Limb (tissue), 2 donors: Measurements from ENCODE around the gene LITAFD.
"Not testable (repeated sequence)": the region's sequence is repeated elsewhere in the genome, so short reads cannot be mapped to it uniquely, and the experiment has no call there.

Source experiments
- DNase-seq, 2 donors: peaks; one replicate each; pipeline ENCODE4 v3.0.0-alpha.2; 2016; ENCODE audit errors: extremely low spot score in 2 of 2

The LITAFD gene

GRCh38 chr16:8855972-8856371 lies 26.2 kb upstream of the LITAFD start:
- no peak for DNase-seq

GRCh38 chr16:8858994-8859912 lies 22.9 kb upstream of the LITAFD start:
- DNase-seq, result no peak

DNA sequence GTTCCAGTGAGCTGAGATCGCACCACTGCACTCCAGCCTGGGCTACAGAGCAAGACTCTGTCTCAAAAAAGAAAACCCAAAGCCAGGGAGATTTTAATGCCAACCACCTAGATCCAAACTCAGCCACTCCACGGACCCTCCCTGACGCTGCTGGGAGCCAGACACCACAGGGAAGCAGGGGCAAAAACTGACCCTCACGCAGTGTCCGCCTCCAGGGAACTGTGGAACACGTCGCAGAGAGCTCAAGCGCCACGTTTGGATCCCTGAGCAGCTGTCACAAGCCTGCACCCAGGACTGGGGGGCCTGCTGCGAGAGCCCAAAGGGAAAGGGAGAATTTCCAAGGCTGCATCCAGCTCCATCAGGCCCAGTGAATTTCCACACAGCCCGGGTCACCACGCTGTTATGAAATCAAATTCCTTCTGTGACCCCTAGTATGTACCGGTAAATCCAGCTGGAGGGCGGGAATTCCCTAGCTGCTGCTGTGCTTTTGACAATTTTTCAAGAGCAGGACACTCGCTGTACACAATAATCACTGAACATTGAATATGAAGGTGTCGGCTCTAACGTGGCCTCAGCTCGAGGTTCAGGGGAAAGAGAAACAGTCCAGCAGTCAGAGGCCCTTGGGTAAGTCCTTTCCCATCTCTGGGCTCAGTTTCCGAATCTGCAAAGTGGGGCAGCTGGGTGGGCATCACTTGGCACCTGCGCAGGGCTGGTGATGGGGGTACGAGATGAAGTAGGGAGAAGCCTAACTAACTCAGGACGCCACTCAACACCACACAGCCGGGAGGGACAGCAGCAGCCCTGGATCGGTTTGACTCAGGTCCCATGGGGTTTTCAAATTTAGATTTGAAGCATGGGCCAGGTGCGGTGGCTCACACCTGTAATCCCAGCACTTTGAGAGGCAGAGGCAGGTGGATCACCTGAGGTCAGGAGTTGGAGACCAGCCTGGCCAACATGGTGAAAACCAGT lies 22.0 kb upstream of the LITAFD start:
- DNase-seq, result no peak

DNA sequence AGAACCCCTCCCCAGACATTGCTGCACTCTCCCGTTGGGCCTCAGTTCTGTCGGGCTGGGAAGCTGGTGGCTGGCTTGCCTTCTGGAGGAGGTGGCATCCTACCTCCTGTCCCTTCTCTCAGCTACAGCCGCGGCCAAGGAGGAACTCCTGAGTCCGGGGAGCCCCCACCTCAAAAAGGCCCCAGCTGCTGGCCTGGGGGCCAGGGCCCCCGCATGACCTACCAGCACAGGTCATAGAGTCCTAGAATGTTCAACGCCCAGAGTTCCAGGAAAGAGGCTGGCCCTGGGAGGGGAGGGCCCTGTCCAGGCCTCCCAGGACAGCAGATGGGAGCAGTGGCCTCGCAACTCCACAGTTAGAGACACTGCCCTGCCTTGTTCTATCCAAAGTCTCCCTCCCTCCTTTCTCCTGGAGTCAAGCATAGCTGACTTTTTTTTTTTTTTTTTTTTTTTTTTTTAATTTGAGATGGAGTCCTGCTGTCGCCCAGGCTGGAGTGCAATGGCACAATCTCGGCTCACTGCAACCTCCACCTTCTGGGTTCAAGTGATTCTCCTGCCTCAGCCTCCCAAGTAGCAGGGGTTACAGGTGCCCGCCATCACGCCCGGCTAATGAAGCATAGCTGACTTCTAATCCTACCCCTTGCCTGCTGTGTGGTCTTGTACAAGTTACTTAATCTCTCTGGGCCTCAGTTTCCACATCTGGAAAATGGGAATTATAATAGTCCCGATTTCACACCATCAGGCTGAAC lies 20.4 kb upstream of the LITAFD start:
- DNase-seq, result no peak

DNA sequence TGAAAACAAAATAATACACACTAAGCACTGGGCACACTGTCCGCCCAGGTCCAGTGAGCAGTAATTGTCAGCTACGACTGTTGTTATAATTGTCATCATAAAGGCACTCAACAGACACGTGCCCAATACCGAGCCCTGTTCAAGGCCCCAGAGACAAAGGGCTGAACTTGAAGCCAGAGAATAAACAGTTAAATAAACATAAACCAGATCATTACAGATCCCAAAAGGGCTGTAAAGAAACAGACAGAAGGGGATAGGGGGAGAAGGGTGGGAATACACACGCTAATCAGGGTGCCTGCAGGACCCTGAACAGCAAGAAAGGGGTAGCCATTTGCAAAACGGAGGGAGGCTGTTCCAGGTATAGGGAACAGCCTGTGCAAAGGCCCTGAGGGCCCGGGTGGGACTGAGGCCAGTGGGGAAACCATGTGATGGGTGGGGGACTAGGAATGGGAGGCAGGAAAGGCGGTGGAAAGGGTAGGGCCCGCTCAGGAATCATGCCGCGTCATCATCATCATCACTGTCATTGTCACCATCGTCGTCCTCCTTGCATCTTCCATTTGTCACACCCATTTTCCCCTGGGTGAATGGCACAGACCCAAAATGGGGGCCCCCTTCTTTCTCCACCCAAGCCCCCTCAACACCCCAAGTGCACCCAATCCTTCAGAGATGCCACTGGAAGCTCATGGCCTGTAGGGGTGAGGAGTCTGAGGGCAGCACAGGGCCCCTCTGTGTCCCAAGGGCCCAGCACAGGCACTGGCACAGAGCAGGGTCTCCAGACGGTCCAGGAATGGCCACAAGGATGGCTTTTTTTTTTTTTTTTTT lies 19.6 kb upstream of the LITAFD start:
- DNase-seq, result no peak

- DNase-seq, result no peak
Observed at GRCh38 chr16:8863594-8864424, 18.3 kb upstream of the LITAFD start.

DNA sequence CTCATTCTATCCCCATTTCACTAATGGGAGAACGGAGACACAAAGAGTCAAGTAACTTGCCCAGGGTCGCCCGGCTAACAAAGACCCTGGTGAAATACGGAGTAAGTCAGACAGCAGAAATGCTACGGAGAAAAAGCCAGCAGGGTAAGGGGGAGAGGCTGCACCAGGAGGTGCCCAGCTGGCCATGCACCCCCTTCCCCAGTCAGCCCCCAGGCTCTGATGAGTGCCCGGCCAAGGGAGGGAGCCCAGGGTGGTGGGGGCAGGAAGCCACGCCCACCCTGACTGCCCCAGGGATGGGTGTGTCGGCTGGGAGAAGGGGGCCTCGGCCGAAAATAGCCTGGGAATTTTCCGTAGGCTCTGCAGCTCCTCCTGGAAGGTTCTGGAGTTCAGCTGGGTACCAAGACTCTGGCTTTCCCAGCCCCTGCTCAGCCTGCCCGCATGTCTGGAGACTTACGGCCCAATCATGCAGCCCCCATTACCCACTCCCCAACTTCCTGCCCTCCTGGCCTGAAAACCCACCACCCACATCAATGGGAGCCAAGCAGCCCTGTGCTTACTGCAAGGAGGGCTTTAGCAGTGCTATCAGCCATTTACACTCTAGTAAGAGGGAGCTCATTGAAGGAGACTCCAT lies 17.6 kb upstream of the LITAFD start:
- no peak for DNase-seq

DNA sequence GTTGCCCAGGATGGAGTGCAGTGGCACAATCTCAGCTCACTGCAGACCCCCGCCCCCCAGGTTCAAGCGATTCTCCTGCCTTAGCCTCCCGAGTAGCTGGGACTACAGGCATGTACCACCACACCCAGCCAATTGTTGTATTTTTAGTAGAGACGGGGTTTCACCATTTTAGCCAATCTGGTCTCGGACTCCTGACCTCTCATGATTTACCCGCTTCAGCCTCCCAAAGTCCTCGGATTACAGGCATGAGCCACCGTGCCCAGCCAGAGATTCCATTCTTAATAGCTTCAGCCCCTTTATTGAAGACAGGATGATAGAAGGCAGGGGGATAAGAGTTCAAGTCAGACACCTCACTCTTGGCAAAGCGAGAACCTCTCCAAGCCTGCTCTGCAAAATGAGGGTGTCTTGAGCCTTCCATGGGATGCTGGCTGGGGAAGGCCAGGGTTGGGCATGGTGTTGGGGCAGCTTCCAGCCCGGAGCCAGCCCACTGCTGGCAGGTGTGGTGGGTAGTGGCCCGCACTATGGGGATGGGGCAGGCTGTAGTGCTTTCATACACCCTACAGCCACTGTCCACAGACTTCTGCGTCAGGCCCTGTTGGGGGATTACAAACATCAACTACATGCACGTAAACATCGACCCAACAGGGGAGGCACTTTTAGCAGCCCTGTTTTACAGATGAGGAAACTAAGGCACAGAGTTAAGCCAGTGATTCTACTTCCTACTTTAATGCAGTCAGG lies 16.8 kb upstream of the LITAFD start:
- DNase-seq, result no peak

- DNase-seq, result peak; percentile 50 to 71
Observed at GRCh38 chr16:8866118-8866883, 15.8 kb upstream of the LITAFD start.

GRCh38 chr16:8866884-8867215 lies 15.3 kb upstream of the LITAFD start:
- peak in 1 of 2 donors; percentile 58 for DNase-seq

- DNase-seq, result peak in 1 of 2 donors; percentile 75
Observed at GRCh38 chr16:8867216-8867931, 14.8 kb upstream of the LITAFD start.

GRCh38 chr16:8867932-8868415 lies 14.2 kb upstream of the LITAFD start:
- DNase-seq, result no peak

GRCh38 chr16:8868416-8869211 lies 13.5 kb upstream of the LITAFD start, which contains the start of gene CARHSP1:
Gene CARHSP1, minus strand, starts transcription at chr16:8869006. Its CDS starts 9,678 bp downstream, at chr16:8859328.
- peak; percentile 89 to 94 for DNase-seq

- DNase-seq, result no peak
Observed at GRCh38 chr16:8869212-8869987, 12.8 kb upstream of the LITAFD start.

GRCh38 chr16:8869988-8870241 lies 12.2 kb upstream of the LITAFD start:
- not testable (repeated sequence) for DNase-seq

DNA sequence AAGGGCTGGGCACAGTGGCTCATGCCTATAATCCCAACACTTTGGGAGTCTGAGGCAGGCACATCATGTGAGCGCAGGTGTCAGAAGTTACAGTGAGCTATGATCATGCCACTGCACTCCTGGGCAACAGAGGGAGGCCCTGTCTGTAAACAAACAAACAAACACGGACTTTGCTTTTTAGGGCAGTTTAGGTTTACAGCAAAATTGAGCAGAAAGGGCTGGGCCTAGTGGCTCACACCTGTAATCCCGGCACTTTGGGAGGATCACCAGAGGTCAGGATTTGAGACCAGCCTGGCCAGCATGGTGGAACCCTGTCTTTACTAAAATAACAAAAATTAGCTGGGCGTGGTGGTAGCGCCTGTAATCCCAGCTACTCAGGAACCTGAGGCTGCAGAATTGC lies 10.1 kb upstream of the LITAFD start:
- DNase-seq, result no peak
